ENCODE data around the gene NBEAL1. TPM values are rescaled to one million over a fixed set of nuclear protein-coding genes. Genes with fewer than 3 reads are reported as not detected.

Gene NBEAL1
- total RNA-seq, 1 donor from 2014 or later: 67.2 TPM

DNA sequence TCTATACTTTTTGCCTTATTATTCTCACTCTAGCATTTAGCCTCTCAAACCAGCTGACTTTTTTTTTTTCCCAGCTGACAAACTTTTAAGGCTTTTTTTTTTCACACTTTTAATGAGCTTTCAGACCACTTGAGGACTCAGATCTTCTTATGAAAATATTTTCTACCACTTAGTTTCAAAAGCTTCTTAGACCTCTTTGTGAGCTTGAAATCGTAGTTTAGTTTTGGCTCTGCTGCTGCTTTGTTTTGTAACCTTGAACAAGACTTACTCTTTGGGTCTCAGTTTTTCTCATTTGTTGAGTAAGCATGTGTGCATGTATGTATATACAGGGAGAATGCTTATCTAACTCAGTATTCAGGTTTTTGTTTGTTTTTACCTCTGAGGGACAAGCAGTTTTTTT is 3.5 kb downstream of the NBEAL1 start:
- DNase-seq (no peak), ATAC-seq (no peak)
- H3K9me3 ChIP-seq: no peaks in the 10 kb centered on the region
- no peaks in the 10 kb centered on the region for H3K27me3 ChIP-seq (ENCODE audit: low read depth)
- peaks cover 29% of the 10 kb centered on the region for H3K4me1 ChIP-seq
- H3K4me3 ChIP-seq: peak overlapping the region; percentile 74
- intact Hi-C loops (cut with DNase I): no loop called here
- TF ChIP-seq, protein P1, sequence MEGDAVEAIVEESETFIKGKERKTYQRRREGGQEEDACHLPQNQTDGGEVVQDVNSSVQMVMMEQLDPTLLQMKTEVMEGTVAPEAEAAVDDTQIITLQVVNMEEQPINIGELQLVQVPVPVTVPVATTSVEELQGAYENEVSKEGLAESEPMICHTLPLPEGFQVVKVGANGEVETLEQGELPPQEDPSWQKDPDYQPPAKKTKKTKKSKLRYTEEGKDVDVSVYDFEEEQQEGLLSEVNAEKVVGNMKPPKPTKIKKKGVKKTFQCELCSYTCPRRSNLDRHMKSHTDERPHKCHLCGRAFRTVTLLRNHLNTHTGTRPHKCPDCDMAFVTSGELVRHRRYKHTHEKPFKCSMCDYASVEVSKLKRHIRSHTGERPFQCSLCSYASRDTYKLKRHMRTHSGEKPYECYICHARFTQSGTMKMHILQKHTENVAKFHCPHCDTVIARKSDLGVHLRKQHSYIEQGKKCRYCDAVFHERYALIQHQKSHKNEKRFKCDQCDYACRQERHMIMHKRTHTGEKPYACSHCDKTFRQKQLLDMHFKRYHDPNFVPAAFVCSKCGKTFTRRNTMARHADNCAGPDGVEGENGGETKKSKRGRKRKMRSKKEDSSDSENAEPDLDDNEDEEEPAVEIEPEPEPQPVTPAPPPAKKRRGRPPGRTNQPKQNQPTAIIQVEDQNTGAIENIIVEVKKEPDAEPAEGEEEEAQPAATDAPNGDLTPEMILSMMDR (IDR thresholded peaks at IDR 0.05): no peak
- peak overlapping the region; percentile 3 for H3K27ac ChIP-seq
- no peaks in the 10 kb centered on the region for H3K36me3 ChIP-seq

DNA sequence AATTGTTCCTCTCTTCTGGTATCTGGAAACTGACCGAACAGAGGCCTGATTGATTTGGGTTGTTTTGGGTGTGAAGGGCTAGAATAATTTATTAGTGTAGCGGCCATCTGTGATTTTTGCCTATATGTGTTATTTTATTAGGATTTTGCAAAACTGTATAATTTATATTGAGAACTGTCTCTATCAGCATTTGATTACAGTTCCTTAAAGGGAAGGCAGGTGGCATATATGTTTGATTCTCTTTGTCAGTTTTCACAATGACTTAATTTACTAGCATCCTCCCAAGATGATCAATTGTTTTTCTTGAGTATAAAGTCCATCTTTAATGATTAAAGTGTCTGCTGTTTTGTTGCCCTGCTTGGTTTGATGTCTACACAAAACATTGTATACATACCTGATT is 4.5 kb downstream of the NBEAL1 start:
- intact Hi-C loops (cut with DNase I): no loop called here
- H3K9me3 ChIP-seq: no peaks in the 10 kb centered on the region
- TF ChIP-seq, protein P1 (IDR thresholded peaks at IDR 0.05): no peak

DNA sequence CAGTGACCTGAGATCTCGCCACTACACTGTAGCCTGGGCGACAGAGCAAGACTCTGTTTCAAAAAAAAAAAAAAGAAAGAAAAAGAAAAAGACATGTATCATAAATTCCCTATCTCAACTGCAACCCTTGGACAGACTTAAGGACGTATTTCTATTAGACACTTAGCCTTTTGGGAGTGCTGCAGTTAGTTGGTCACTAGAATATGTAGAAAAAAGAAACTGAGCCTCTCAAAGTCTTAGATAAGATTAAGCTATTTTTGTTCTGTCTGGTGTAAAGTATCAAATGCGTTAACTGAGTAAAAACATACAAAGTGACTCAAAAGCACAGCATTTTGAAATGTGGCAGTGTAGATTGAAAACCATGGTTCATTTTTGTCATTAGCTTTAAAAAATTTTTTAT is 7.3 kb downstream of the NBEAL1 start:
- intact Hi-C loops (cut with DNase I): no loop called here
- no peaks in the 10 kb centered on the region for H3K36me3 ChIP-seq
- TF ChIP-seq, protein P1 (IDR thresholded peaks at IDR 0.05): no peak
- peaks cover 29% of the 10 kb centered on the region for H3K4me1 ChIP-seq
- DNase-seq (no peak), ATAC-seq (no peak)
- H3K9me3 ChIP-seq: no peaks in the 10 kb centered on the region
- H3K27ac ChIP-seq: peak overlapping the region; percentile 25
- no peaks in the 10 kb centered on the region for H3K27me3 ChIP-seq (ENCODE audit: low read depth)
- H3K4me3 ChIP-seq: no peak overlapping the region

More for the DNA sequence above, 4.5 kb downstream of the NBEAL1 start:
- Histone ChIP-seq H3K27ac (peak overlapping the region; percentile 3), H3K27me3 (ENCODE audit: low read depth) (no peaks in the 10 kb centered on the region), H3K4me1 (peaks cover 33% of the 10 kb centered on the region), H3K4me3 (peak overlapping the region; percentile 74), H3K36me3 (no peaks in the 10 kb centered on the region)
- DNase-seq (no peak), ATAC-seq (no peak)

DNA sequence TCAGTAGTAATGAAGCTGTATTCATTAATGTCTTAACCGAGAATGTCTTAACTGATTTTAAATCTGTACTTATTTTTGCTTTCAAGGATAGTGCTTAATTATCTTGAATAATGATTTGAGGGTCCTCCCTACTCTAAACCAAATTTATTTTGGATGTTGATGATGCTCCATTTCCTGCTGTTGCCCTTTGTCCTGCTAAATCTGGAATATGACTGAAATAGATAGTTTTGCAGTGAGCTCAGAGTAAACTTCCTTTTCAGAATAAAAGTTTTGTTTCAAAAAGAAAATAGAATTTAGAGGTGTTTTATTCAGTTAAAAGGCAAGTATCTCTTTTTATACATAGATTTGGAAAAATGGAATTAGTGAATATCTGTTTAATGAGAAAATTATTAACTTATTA is 8.1 kb downstream of the NBEAL1 start:
- H3K27ac ChIP-seq: peak overlapping the region; percentile 32
- H3K4me1 ChIP-seq: peaks cover 27% of the 10 kb centered on the region
- intact Hi-C loops (cut with DNase I): no loop called here
- TF ChIP-seq, protein P1 (IDR thresholded peaks at IDR 0.05): no peak
- DNase-seq (no peak), ATAC-seq (no peak)
- no peaks in the 10 kb centered on the region for H3K27me3 ChIP-seq (ENCODE audit: low read depth)
- no peaks in the 10 kb centered on the region for H3K36me3 ChIP-seq
- no peak overlapping the region for H3K4me3 ChIP-seq
- H3K9me3 ChIP-seq: no peaks in the 10 kb centered on the region

DNA sequence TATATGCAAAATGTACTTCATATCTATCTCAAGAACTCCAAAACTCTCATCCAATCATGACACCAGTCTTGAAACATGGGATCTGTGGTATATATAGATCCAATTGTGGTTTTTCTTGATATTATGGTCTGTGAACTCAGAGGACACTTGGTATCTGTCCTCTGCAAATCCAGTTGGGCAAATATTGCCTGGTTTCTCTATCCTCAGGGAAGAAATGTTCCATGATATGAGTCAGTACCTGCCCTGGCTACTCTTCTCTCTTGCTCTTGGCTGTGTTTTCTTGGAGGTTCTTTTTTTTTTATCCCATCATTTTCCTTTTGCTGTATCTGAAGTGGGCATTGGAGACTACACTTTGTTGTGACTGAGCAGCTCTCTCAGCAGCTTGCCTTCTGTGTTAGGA is 10.9 kb downstream of the NBEAL1 start:
- Histone ChIP-seq H3K27me3 (ENCODE audit: low read depth) (no peaks in the 10 kb centered on the region), H3K4me1 (peaks cover 21% of the 10 kb centered on the region), H3K4me3 (no peak overlapping the region), H3K36me3 (no peaks in the 10 kb centered on the region), H3K27ac (no peak overlapping the region), H3K9me3 (no peaks in the 10 kb centered on the region)
- intact Hi-C loops (cut with DNase I): no loop called here
- no peak for ATAC-seq
- TF ChIP-seq, protein P1 (IDR thresholded peaks at IDR 0.05): no peak
- DNase-seq: no peak

DNA sequence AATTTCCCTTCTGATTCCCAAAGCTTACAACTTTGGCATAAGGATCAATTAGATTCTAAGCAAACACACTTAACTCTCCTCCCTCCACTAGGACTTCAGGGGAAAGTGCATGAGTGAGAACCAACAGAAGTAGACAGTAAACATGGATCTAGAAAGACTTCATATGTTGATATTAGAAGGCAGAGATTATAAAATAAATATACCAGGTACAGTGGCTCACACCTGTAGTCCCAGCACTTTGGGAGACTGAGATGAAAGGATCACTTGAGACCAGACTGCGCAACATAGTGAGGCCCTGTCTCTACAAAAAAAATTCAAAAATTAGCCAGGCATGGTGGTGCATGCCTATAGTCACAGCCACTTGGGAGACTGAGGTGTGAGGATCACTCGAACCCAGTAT is 15.9 kb downstream of the NBEAL1 start:
- intact Hi-C loops (cut with DNase I): no loop called here
- H3K4me3 ChIP-seq: no peak overlapping the region
- DNase-seq: no peak
- H3K27me3 ChIP-seq (ENCODE audit: low read depth): no peaks in the 10 kb centered on the region
- ATAC-seq: peak; percentile 60 to 84
- peaks cover 10% of the 10 kb centered on the region for H3K4me1 ChIP-seq
- H3K9me3 ChIP-seq: no peaks in the 10 kb centered on the region
- no peaks in the 10 kb centered on the region for H3K36me3 ChIP-seq
- TF ChIP-seq, protein P1 (IDR thresholded peaks at IDR 0.05): no peak
- H3K27ac ChIP-seq: no peak overlapping the region
